ENCODE measurements around the gene LIMS2.

DNA sequence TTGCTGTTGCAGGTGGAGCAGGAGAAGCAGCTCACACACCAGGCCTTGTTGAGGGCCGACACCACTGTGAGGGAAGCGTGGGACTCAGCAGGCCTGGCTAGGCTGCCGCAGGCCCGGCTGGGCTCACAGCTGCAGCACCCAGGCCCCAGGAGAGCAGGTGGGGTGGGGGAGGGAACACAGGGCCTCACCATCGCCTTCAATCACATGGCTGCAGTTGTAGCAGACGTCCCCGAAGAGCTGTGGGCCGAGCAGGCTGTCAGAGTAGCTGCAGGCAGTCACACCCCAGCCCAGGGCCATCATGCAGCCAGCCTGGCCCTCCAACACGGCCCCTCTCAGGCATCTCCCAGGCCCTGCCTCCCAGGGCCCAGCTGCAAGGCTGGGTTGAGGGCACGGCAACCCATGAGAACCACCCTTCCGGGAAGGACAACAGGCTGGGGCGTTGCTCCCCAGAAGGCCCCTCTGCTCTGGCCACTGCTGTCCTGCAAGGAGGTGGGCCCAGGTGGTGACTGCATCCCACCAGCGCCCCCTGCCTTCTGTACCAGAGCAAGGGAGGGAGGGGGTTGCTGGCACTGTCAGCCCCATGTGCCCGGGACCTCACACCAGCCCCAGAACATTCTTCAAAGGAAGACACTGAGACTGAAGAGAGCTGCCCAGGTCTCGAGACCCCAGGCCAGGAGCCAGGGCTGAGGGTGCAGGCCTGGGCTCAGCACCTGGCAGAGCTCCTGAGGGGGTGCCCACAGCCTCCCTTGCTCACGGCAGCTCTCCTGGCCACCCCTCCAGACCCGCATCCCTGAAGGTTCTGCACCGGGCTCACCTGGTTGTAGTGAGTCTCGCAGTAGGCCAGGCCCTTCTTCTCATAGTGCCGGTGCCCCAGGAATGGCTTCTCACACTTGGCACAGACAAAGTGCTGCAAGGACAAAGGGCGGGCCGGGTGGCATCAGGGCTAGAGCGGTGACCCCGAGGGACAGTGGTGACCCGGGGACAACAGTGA, 35.0 kb downstream of the LIMS2 start:
- TF ChIP-seq, protein P1, sequence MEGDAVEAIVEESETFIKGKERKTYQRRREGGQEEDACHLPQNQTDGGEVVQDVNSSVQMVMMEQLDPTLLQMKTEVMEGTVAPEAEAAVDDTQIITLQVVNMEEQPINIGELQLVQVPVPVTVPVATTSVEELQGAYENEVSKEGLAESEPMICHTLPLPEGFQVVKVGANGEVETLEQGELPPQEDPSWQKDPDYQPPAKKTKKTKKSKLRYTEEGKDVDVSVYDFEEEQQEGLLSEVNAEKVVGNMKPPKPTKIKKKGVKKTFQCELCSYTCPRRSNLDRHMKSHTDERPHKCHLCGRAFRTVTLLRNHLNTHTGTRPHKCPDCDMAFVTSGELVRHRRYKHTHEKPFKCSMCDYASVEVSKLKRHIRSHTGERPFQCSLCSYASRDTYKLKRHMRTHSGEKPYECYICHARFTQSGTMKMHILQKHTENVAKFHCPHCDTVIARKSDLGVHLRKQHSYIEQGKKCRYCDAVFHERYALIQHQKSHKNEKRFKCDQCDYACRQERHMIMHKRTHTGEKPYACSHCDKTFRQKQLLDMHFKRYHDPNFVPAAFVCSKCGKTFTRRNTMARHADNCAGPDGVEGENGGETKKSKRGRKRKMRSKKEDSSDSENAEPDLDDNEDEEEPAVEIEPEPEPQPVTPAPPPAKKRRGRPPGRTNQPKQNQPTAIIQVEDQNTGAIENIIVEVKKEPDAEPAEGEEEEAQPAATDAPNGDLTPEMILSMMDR (conservative IDR thresholded peaks at IDR 0.05) = no peak; the same call in 1 of the 2 replicates
- TF ChIP-seq ZFX (IDR thresholded peaks at IDR 0.05) = no peak
